GM12874 (cell line): ENCODE results near the gene CTPS1.

Experiments
- CTCF ChIP-seq: IDR thresholded peaks from 2 replicates; pipeline ENCODE4 v1.5.1; 2011; ENCODE audit warnings: low read depth, mild to moderate bottlenecking, control low read depth, low read length, moderate library complexity; ENCODE audit not compliant: insufficient read depth

CTPS1 gene

DNA sequence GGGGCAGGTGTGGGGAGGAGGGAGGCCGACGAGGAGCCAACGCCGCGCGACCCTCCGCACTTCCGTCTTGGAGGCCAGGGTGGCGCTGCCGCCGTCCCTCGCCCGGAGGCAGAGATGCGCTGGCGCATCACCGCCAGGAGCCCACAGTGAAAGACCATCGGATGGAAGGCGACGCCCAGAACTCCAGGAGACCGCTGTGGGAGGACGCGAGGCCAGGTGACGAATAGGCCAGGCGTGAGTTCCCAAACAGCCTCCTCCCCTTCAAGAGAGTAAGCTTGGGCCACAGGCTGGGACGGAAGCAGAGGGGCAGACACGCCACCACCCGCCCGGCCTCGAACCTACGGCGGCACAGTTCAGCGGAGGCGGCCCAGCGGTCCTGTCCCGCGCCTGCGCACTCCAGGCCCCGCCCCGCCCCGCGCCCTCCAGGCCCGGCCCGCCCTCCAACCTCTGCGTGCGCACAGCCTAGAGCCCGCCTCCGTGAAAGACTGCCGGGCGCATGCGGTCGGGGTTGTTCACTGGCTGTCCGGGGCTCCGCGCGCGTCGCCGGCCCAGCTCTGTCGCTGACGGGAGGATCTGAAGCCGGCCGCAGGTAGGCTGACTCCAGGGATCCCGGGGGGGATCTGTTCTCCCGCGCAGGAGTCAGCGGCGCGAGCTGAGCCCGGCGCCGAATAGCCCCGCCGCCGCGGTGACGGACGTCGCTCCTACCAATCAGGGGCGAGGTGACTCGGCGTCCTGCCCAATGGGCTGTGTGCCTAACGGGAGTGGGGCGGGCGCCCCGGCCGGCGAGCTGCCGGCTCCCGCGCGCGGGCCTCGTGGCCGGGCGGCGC, at the start of gene CTPS1:
Gene CTPS1 (plus strand): TSS at position 456 of the 827 bp plus-strand sequence. CDS start 3,595 bp downstream, outside the sequence.
- TF ChIP-seq CTCF = peak; percentile 52

GRCh38 chr1:40930174-40930964, 49.1 kb upstream of the CTPS1 start:
- no peak for TF ChIP-seq CTCF

DNA sequence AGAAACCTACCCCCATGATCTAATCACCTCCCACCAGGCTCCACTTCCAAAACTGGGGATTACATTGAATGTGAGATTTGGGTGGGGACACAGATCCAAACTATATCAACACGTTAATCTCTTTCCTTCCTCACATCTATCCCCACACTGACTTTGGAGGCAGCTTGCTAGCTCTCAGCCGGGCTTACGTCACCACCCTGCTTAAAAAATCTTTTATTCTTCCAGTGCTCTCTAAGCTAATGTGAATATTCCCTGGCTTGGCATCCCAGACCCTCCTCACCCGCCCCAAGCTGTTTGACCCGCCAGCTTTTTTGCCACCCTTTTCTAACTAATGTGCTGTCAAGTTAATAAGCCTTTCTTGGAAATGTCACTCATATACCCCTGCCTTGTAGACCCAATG, 47.9 kb upstream of the CTPS1 start:
- no peak for TF ChIP-seq CTCF

DNA sequence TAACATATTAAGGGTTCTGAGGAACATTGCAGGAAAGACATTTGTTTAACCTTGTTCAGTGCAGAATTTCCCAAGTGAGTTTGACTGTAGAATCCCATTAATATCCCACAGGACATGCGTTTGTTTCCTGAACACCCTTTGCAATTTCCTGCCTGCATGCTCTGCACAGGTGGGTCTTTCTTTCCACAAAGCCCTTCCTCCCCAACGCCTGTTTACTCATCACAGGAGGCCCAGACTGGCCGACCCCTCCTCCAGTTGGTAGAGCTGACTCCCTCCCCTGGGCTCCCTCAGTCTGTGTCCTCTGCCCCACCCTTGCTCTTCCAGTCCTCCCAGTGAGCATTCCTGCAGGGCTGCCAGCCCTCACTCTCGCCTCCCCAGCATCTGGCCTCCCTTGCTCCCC, 47.5 kb upstream of the CTPS1 start:
- TF ChIP-seq CTCF = no peak

DNA sequence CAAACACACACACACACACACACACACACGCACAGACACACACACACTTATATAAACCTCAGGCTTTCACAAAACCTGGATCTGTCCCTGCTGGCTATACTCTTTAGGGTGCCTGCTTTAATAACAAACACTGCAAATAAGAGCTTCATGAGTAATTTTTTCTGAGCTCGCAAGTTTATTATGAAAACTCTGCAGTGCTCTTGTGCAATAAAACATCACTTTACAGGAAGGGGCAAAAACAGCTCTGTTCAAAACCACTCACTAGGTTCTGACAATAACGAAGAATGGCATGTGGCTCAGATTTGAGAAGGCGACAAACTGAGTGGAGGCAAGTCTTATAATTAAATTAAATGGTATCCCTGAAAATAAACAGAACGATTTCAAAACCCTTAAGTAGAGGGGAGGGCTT, 42.6 kb upstream of the CTPS1 start:
- no peak for TF ChIP-seq CTCF

DNA sequence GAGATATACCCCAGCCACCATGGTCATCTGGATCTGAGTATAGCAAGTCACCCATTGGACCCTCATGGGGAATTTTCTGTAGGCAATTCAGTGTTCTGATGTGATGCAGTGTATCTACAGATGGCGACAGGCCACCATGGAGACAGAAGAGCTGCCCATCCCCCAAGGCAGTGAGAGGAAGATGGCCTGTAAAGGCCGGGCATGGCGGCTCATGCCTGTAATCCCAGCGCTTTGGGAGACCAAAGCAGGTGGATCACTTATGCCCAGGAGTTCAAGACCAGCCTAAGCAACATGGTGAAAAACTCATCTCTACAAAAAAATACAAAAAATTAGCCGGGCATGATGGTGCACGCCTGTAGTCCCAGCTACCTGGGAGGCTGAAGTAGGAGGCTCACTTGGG, 41.1 kb upstream of the CTPS1 start:
- no peak for TF ChIP-seq CTCF

- no peak for TF ChIP-seq CTCF
Measured at GRCh38 chr1:40939320-40940059, 40.0 kb upstream of the CTPS1 start.
